Measurements from ENCODE around the gene CPT2.
"Not testable (repeated sequence)": the region's sequence is repeated elsewhere in the genome, so short reads cannot be mapped to it uniquely, and the experiment has no call there.

GRCh38 chr1:53185955-53186297, 10.7 kb upstream of the CPT2 start:
- TF ChIP-seq CTCF (IDR thresholded peaks at IDR 0.05), result peak; percentile 20; the same call in 2 of the 3 replicates
- TF ChIP-seq CHD4 (IDR thresholded peaks at IDR 0.05; ENCODE audit: borderline replicate concordance); CBX2 (IDR thresholded peaks at IDR 0.05; ENCODE audit: borderline replicate concordance, low read depth); POLR2A (IDR thresholded peaks at IDR 0.05; ENCODE audit: low read length); NR3C1 (IDR thresholded peaks at IDR 0.05); CEBPB (IDR thresholded peaks at IDR 0.05); RAD21 (conservative IDR thresholded peaks at IDR 0.05 in 1 of 2, IDR thresholded peaks at IDR 0.05 in 1 of 2); EP300 (IDR thresholded peaks at IDR 0.05); MAX (IDR thresholded peaks at IDR 0.05); PBX3 (IDR thresholded peaks at IDR 0.05); REST (IDR thresholded peaks at IDR 0.05): not testable (repeated sequence)

All from A549 (cell line).